Keratinocyte (primary cell): ENCODE data around the gene MAPK14. TPM values are rescaled to one million over a fixed set of nuclear protein-coding genes. Genes with fewer than 3 reads are reported as not detected.

ENCODE experiments used
- DNase-seq: peaks from one replicate; pipeline ENCODE4 v3.0.0-alpha.2; 2011; ENCODE audit warnings: low read depth, missing footprints, low spot score
- FAIRE-seq: peaks from 2 replicates; lab custom pipeline; 2011; peaks lifted over from hg19 to GRCh38; lab: Jason Lieb, UNC
- H2AFZ ChIP-seq: 2 replicates; pipeline ENCODE4 v1.6.0; 2012; ENCODE audit warnings: low read length, control low read depth, inconsistent platforms; ENCODE audit not compliant: control insufficient read depth
- H3K27ac ChIP-seq: 2 replicates; pipeline ENCODE4 v1.5.1; 2011; ENCODE audit warnings: low read length; ENCODE audit not compliant: control insufficient read depth, insufficient read depth
- H3K27me3 ChIP-seq: 3 replicates; pipeline ENCODE4 v1.6.0; 2011; ENCODE audit warnings: low read length; ENCODE audit not compliant: control insufficient read depth, insufficient read depth; ENCODE audit errors: extremely low read depth
- H3K36me3 ChIP-seq, 2 experiments: 2 replicates in 1 of 2; 3 replicates in 1 of 2; pipeline ENCODE4 v1.5.1; 2011; ENCODE audit warnings: low read length in 2 of 2, mild to moderate bottlenecking in 1 of 2; ENCODE audit not compliant: control insufficient read depth in 2 of 2, insufficient read depth in 2 of 2; ENCODE audit errors: extremely low read depth in 1 of 2
- H3K4me1 ChIP-seq: 3 replicates; pipeline ENCODE4 v1.5.1; 2011; ENCODE audit warnings: low read length; ENCODE audit not compliant: control insufficient read depth, insufficient read depth; ENCODE audit errors: extremely low read depth
- H3K4me2 ChIP-seq: 3 replicates; pipeline ENCODE4 v1.6.0; 2011; ENCODE audit warnings: low read depth, low read length; ENCODE audit not compliant: control insufficient read depth, insufficient read depth; ENCODE audit errors: extremely low read depth
- H3K4me3 ChIP-seq, 3 experiments: fragments of 200-600 bp in 1 of 3; sonication (generic) in 1 of 3; 2 replicates in 2 of 3; 3 replicates in 1 of 3; pipeline ENCODE4 v1.5.1; 2011 to 2016; ENCODE audit warnings: low read length in 3 of 3, mild to moderate bottlenecking in 3 of 3, control low read depth in 2 of 3, inconsistent platforms in 1 of 3, low read depth in 1 of 3, mixed read lengths in 1 of 3, mixed run types in 1 of 3, moderate library complexity in 1 of 3; ENCODE audit not compliant: control insufficient read depth in 2 of 3, insufficient read depth in 2 of 3; ENCODE audit errors: extremely low read depth in 1 of 3
- H3K79me2 ChIP-seq: 2 replicates; pipeline ENCODE4 v1.6.0; 2012; ENCODE audit warnings: low read length; ENCODE audit not compliant: control insufficient read depth, insufficient read depth
- H3K9ac ChIP-seq: 3 replicates; pipeline ENCODE4 v1.6.0; 2011; ENCODE audit warnings: low read length; ENCODE audit not compliant: control insufficient read depth, insufficient read depth; ENCODE audit errors: extremely low read depth
- H3K9me1 ChIP-seq: 3 replicates; pipeline ENCODE4 v1.6.0; 2011; ENCODE audit warnings: low read length; ENCODE audit not compliant: control insufficient read depth, insufficient read depth; ENCODE audit errors: extremely low read depth
- H3K9me3 ChIP-seq: 2 replicates; pipeline ENCODE4 v1.5.1; 2012; ENCODE audit warnings: low read depth, low read length; ENCODE audit not compliant: control insufficient read depth
- H4K20me1 ChIP-seq: 3 replicates; pipeline ENCODE4 v1.6.0; 2011; ENCODE audit warnings: low read length; ENCODE audit not compliant: control insufficient read depth, insufficient read depth; ENCODE audit errors: extremely low read depth
- CTCF ChIP-seq, 3 experiments: IDR thresholded peaks in 1 of 3; conservative IDR thresholded peaks in 1 of 3; optimal IDR thresholded peaks in 1 of 3; 2 replicates in 2 of 3; 3 replicates in 1 of 3; pipeline versions ENCODE3 to v1.5.1; 2011; ENCODE audit warnings: low read length in 3 of 3, mild to moderate bottlenecking in 3 of 3, moderate library complexity in 2 of 3, control low read depth in 1 of 3, inconsistent platforms in 1 of 3; ENCODE audit not compliant: insufficient read depth in 2 of 3; ENCODE audit errors: extremely low read depth in 1 of 3
- EZH2 ChIP-seq: IDR thresholded peaks from one replicate; pipeline ENCODE4 v1.6.1; 2012; ENCODE audit warnings: inconsistent platforms, mild to moderate bottlenecking, low read length, moderate library complexity
- dilution Hi-C: fragments of 300-500 bp; cut with MboI; formaldehyde crosslinking; loops from one replicate; pipeline ENCODE4 v1.7.0; 2020; ENCODE audit warnings: low sequenced_read_pairs; ENCODE audit not compliant: extremely low pct_ligation_motif_present
- polyA plus RNA-seq, 5 experiments: library from polyadenylated mRNA; depleted of rRNA in 3 of 5; stranded (reverse) in 3 of 5; stranded (forward) in 1 of 5; unstranded in 1 of 5; fragments of >200 nt; gene quantifications; 1 replicate in 1 of 5; 2 replicates in 3 of 5; 3 replicates in 1 of 5; pipeline versions ENCODE4 v1.2.1 to v1.2.3, GENCODE V29; 2011 to 2012; ENCODE audit warnings: missing spikeins in 2 of 5, low read depth in 1 of 5, low replicate concordance in 1 of 5

The MAPK14 gene
- polyA plus RNA-seq, 1 donor (not counting 4 experiments of a cell fraction or from before 2014, with no cell fraction given), result 52.4 TPM

- H3K9me1 ChIP-seq, result no peaks in the 10 kb centered on the region
- H3K79me2 ChIP-seq, result no peaks in the 10 kb centered on the region
- no peak overlapping the region for H2AFZ ChIP-seq
- H3K9me3 ChIP-seq, result no peaks in the 10 kb centered on the region
- no peak for FAIRE-seq
- no peak overlapping the region for H3K27ac ChIP-seq
- no peak overlapping the region for H3K4me3 ChIP-seq
- no peak for DNase-seq
- H3K4me2 ChIP-seq, result no peak overlapping the region
- H3K36me3 ChIP-seq, result peaks cover 18 to 19% of the 10 kb centered on the region in 2 experiments
- H3K9ac ChIP-seq, result no peak overlapping the region
- no peaks in the 10 kb centered on the region for H3K27me3 ChIP-seq
- dilution Hi-C loops, result no loop called here
- H4K20me1 ChIP-seq, result no peaks in the 10 kb centered on the region
- TF ChIP-seq CTCF (optimal IDR thresholded peaks at IDR 0.05 in 1 of 3, IDR thresholded peaks at IDR 0.05 in 1 of 3, conservative IDR thresholded peaks at IDR 0.05 in 1 of 3; ENCODE audit: extremely low read depth in 1 of 3, insufficient read depth in 2 of 3, low read length in 3 of 3) (no peak), EZH2 (no peak)
- H3K4me1 ChIP-seq, result no peaks in the 10 kb centered on the region
Observed at GRCh38 chr6:36110863-36111262, 83.3 kb downstream of the MAPK14 start.

GRCh38 chr6:36111526-36111925 lies 83.9 kb downstream of the MAPK14 start:
- no peak overlapping the region for H3K4me2 ChIP-seq
- H3K4me1 ChIP-seq, result no peaks in the 10 kb centered on the region
- H3K9ac ChIP-seq, result no peak overlapping the region
- FAIRE-seq, result no peak
- TF ChIP-seq EZH2 (no peak), CTCF (optimal IDR thresholded peaks at IDR 0.05 in 1 of 3, IDR thresholded peaks at IDR 0.05 in 1 of 3, conservative IDR thresholded peaks at IDR 0.05 in 1 of 3; ENCODE audit: extremely low read depth in 1 of 3, insufficient read depth in 2 of 3, low read length in 3 of 3) (no peak)
- H3K36me3 ChIP-seq, result peaks cover 17 to 18% of the 10 kb centered on the region in 2 experiments
- H3K9me3 ChIP-seq, result no peaks in the 10 kb centered on the region
- H3K27me3 ChIP-seq, result no peaks in the 10 kb centered on the region
- no peak for DNase-seq
- no peaks in the 10 kb centered on the region for H3K9me1 ChIP-seq
- H3K27ac ChIP-seq, result no peak overlapping the region
- no peak overlapping the region for H2AFZ ChIP-seq
- no peak overlapping the region for H3K4me3 ChIP-seq
- no peaks in the 10 kb centered on the region for H4K20me1 ChIP-seq
- dilution Hi-C loops, result no loop called here
- H3K79me2 ChIP-seq, result no peaks in the 10 kb centered on the region
